ENCODE results near the gene EIF4G3.

DNA sequence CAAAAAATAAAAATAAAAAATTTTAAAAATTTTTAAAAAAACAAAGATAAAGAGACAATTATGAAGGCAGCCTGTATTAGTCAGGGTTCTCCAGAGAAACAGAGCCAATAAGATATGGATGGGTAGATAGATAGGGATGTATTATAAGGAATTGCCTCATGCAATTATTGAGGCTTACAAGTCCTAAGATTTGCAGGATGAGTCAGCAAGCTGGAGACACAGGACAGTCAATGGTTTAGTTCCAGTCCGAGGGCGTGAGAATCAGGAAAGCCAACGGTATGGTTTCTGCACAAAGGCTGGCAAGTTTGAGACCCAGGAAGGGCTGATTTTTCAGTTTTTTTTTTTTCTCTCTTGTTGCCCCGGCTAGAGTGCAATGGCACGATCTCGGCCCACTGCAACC lies 24.1 kb upstream of the EIF4G3 start:
- no peak for TF ChIP-seq POLR2A (IDR thresholded peaks at IDR 0.05)
- TF ChIP-seq, protein P1, sequence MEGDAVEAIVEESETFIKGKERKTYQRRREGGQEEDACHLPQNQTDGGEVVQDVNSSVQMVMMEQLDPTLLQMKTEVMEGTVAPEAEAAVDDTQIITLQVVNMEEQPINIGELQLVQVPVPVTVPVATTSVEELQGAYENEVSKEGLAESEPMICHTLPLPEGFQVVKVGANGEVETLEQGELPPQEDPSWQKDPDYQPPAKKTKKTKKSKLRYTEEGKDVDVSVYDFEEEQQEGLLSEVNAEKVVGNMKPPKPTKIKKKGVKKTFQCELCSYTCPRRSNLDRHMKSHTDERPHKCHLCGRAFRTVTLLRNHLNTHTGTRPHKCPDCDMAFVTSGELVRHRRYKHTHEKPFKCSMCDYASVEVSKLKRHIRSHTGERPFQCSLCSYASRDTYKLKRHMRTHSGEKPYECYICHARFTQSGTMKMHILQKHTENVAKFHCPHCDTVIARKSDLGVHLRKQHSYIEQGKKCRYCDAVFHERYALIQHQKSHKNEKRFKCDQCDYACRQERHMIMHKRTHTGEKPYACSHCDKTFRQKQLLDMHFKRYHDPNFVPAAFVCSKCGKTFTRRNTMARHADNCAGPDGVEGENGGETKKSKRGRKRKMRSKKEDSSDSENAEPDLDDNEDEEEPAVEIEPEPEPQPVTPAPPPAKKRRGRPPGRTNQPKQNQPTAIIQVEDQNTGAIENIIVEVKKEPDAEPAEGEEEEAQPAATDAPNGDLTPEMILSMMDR (IDR thresholded peaks at IDR 0.05) = no peak
